Loucy (cell line): Measurements from ENCODE around the gene MITD1.

Experiments used
- EZH2phosphoT487 ChIP-seq: fragments of 200-600 bp; IDR thresholded peaks from 2 replicates; pipeline ENCODE4 v1.6.1; 2018; ENCODE audit warnings: antibody characterized with exemption, mild to moderate bottlenecking, moderate library complexity, borderline replicate concordance
- TF ChIP-seq, protein P1 (sequence below): fragments of 200-600 bp; sonication (generic); conservative IDR thresholded peaks from 2 replicates; pipeline ENCODE4 v1.5.1; 2014; ENCODE audit warnings: mild to moderate bottlenecking, antibody characterized with exemption, low read length

DNA sequence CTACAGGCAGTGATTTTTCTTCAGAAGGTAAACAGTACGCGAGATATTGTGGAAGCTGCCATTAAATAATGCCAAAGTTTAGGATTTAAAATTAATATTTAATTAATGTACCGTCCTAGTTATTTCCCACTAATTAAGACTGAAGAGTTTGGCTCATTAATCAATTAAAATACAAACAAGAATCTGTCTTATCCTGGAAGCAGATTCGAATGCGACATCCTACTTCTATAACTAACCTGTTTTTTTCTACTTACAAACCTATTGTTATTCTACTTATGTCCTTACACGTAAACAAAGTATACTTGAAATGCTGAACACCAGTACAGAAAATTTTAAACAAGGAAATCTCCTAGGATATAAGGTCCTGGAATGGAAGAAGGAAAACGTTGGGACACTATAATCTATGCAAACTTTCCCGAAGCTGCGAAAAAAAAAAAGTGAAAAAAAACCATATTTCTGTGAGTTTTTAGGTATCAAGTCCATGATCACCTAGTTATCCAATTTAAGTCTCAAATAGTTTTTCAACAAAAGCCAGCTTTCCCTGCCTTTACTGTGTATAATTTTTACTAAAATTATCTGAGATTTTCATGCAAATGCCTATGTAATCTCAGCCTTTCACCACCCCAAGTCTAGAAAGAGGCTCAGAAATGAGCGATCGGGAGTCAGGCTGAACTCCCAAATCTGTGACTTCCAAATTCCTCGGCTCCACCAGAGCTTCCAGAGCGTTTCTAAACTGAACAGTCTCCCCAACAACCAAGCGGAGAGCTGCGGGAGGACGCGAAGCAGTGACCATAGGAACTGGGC lies 40.6 kb downstream of the MITD1 start:
- TF ChIP-seq, protein P1, sequence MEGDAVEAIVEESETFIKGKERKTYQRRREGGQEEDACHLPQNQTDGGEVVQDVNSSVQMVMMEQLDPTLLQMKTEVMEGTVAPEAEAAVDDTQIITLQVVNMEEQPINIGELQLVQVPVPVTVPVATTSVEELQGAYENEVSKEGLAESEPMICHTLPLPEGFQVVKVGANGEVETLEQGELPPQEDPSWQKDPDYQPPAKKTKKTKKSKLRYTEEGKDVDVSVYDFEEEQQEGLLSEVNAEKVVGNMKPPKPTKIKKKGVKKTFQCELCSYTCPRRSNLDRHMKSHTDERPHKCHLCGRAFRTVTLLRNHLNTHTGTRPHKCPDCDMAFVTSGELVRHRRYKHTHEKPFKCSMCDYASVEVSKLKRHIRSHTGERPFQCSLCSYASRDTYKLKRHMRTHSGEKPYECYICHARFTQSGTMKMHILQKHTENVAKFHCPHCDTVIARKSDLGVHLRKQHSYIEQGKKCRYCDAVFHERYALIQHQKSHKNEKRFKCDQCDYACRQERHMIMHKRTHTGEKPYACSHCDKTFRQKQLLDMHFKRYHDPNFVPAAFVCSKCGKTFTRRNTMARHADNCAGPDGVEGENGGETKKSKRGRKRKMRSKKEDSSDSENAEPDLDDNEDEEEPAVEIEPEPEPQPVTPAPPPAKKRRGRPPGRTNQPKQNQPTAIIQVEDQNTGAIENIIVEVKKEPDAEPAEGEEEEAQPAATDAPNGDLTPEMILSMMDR, result no peak
- no peak for TF ChIP-seq EZH2phosphoT487
